Measurements from ENCODE around the gene CNPY4. TPM values are rescaled to one million over a fixed set of nuclear protein-coding genes. Genes with fewer than 3 reads are reported as not detected.
A peak's percentile ranks its signal among the peaks of the same experiment; 100 is the strongest.
"Not testable (repeated sequence)": the region's sequence is repeated elsewhere in the genome, so short reads cannot be mapped to it uniquely, and the experiment has no call there.

The CNPY4 gene
- total RNA-seq, 1 donor from 2014 or later = 27.9 TPM

DNA sequence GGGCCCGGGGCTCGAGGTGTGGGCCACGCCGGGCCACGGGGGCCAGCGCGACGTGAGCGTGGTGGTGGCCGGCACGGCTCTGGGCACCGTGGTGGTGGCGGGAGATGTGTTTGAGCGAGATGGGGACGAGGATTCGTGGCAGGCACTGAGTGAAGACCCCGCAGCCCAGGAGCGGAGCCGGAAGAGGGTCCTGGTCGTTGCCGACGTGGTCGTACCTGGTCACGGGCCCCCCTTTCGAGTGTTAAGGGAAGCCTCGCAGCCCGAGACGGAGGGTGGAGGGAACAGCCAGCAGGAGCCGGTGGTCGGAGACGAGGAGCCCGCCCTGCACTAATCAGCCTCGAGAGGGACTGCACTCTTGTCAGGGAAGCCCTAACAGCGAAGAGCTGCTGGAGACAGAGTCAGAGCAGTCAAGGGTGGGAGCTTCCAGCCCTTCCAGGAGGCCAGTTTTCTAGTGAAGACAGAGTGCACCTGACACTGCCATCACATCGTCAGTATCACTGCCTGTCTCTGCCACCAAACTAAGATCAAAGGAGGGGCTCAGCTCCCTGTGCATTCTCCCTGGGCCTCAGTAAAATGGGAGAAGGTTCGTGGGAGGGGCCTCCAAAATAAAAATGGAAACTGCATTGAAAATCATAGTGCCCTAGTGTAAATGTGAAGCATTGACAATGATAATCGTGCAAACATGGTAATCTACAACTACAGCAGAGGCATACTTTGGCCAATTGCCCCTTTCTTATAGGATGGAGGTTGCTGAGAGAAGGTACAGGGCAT lies 8.6 kb downstream of the CNPY4 start:
- no peaks in the 10 kb centered on the region for H3K9me3 Mint-ChIP-seq
- peak overlapping the region; percentile 96 for H3K4me3 Mint-ChIP-seq
- H3K27ac Mint-ChIP-seq = peak overlapping the region; percentile 83
- TF ChIP-seq, protein P1, sequence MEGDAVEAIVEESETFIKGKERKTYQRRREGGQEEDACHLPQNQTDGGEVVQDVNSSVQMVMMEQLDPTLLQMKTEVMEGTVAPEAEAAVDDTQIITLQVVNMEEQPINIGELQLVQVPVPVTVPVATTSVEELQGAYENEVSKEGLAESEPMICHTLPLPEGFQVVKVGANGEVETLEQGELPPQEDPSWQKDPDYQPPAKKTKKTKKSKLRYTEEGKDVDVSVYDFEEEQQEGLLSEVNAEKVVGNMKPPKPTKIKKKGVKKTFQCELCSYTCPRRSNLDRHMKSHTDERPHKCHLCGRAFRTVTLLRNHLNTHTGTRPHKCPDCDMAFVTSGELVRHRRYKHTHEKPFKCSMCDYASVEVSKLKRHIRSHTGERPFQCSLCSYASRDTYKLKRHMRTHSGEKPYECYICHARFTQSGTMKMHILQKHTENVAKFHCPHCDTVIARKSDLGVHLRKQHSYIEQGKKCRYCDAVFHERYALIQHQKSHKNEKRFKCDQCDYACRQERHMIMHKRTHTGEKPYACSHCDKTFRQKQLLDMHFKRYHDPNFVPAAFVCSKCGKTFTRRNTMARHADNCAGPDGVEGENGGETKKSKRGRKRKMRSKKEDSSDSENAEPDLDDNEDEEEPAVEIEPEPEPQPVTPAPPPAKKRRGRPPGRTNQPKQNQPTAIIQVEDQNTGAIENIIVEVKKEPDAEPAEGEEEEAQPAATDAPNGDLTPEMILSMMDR (IDR thresholded peaks at IDR 0.05; ENCODE audit: unreplicated experiment) = no peak
- H3K4me1 Mint-ChIP-seq = peaks cover 25% of the 10 kb centered on the region
- DNase-seq (ENCODE audit: low spot score in 2 of 2, unreplicated experiment in 2 of 2) = peak in 1 of 2 experiments; percentile 59
- H3K36me3 Mint-ChIP-seq = no peaks in the 10 kb centered on the region
- H3K27me3 Mint-ChIP-seq (ENCODE audit: low read depth) = no peaks in the 10 kb centered on the region

DNA sequence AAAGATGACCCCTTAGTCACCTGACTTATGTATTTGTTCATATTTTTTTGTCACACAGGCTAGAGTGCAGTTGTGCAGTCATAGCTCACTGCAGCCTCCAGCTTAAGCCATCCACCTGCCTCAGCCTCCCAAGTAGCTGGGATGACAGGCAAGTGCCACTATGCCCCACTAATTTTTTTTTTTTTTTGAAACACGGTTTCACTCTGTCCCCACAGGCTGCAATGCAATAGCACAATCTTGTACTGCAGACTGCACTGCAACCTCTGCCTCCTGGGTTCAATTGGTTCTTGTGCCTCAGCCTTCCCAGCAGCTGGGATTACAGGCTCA lies 9.2 kb downstream of the CNPY4 start:
- peak overlapping the region; percentile 83 for H3K27ac Mint-ChIP-seq
- H3K9me3 Mint-ChIP-seq = no peaks in the 10 kb centered on the region
- peak overlapping the region; percentile 96 for H3K4me3 Mint-ChIP-seq
- no peaks in the 10 kb centered on the region for H3K27me3 Mint-ChIP-seq (ENCODE audit: low read depth)
- H3K4me1 Mint-ChIP-seq = peaks cover 25% of the 10 kb centered on the region
- no peak for DNase-seq (ENCODE audit: low spot score in 2 of 2, unreplicated experiment in 2 of 2)
- H3K36me3 Mint-ChIP-seq = no peaks in the 10 kb centered on the region
- TF ChIP-seq, protein P1 (IDR thresholded peaks at IDR 0.05; ENCODE audit: unreplicated experiment) = no peak

DNA sequence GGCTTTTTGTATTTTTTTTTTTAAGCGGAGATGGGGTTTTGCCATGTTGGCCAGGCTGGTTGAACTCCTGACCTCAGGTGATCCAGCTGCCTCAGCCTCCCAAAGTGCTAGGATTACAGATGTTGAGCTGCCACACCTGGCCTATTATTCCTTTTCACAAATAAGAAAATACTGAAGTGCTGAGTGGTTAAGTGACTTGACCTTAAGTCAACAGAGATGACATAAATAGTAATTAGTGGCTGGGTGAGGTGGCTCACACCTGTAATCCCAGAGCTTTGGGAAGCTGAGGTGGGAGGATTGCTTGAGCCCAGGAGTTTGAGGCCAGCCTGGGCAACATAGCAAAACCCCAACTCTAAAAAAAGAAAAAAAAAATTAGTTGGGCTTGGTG lies 10.8 kb downstream of the CNPY4 start:
- not testable (repeated sequence) for H3K9me3 Mint-ChIP-seq; H3K36me3 Mint-ChIP-seq; H3K4me3 Mint-ChIP-seq; H3K27me3 Mint-ChIP-seq (ENCODE audit: low read depth); DNase-seq (ENCODE audit: low spot score in 2 of 2, unreplicated experiment in 2 of 2); H3K27ac Mint-ChIP-seq
- peaks cover 25% of the 10 kb centered on the region for H3K4me1 Mint-ChIP-seq

DNA sequence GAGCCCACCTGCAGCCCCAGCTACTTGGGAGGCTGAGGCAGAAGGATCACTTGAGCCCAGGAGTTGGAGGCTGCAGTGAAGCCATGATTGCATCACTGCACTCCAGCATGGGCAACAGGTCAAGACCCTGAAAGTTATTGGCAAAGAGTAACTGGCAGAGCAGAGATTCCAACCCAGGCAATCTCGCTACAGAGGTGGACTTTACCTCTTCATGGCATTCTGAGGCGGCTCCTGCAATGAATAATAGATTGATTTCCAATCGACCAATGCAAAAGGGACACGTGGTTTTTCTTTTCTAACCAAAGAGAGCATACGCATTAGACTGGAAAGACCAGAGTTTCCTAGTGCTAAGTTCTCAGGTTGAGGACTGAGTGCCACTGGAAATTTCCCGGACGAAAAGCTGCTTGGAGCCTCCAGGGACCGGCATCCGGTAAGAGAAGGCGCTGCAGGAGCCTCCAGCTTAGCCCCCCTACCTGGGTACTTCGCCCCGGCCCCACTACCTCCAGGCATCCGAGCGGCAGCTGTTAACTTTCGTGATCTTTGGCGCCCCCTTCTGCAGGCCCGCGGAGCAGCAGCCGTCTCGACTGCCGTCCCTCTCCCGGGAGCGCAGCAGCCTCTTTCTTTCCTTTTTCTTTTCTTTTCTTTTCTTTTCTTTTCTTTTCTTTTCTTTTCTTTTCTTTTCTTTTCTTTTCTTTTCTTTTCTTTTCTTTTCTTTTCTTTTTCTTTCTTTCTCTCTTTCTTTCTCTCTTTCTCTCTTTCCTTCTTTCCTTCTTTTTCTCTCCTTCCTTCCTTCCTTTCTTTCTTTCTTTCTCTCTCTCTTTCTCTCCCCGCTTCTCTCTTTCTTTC lies 11.4 kb downstream of the CNPY4 start:
- no peaks in the 10 kb centered on the region for H3K36me3 Mint-ChIP-seq
- H3K4me1 Mint-ChIP-seq = peaks cover 22% of the 10 kb centered on the region
- no peak overlapping the region for H3K4me3 Mint-ChIP-seq
- no peak overlapping the region for H3K27ac Mint-ChIP-seq
- TF ChIP-seq, protein P1 (IDR thresholded peaks at IDR 0.05; ENCODE audit: unreplicated experiment) = peak; percentile 87
- peak; percentile 76 to 92 for DNase-seq (ENCODE audit: low spot score in 2 of 2, unreplicated experiment in 2 of 2)
- H3K9me3 Mint-ChIP-seq = no peaks in the 10 kb centered on the region
- H3K27me3 Mint-ChIP-seq (ENCODE audit: low read depth) = no peaks in the 10 kb centered on the region

DNA sequence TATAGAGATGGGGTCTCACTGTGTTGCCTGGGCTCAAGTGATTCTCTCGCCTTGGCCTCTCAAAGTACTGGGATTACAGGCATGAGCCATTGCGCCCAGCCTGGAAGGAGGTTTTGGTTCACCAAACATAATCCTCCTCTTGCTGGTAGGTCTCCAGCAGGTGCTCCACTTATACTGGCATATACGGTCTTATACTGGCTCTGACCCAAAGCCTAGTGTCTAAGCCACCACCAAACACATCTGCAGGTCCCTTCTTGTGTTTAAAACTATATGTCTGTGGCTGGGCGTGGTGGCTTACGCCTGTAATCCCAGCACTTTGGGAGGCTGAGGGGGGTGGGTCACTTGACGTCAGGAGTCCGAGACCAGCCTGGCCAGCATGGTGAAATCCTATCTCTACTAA lies 12.7 kb downstream of the CNPY4 start:
- H3K27me3 Mint-ChIP-seq (ENCODE audit: low read depth) = no peaks in the 10 kb centered on the region
- H3K9me3 Mint-ChIP-seq = no peaks in the 10 kb centered on the region
- peaks cover 13% of the 10 kb centered on the region for H3K4me1 Mint-ChIP-seq
- no peak overlapping the region for H3K27ac Mint-ChIP-seq
- H3K36me3 Mint-ChIP-seq = no peaks in the 10 kb centered on the region
- no peak for DNase-seq (ENCODE audit: low spot score in 2 of 2, unreplicated experiment in 2 of 2)
- H3K4me3 Mint-ChIP-seq = no peak overlapping the region
- TF ChIP-seq, protein P1 (IDR thresholded peaks at IDR 0.05; ENCODE audit: unreplicated experiment) = no peak

DNA sequence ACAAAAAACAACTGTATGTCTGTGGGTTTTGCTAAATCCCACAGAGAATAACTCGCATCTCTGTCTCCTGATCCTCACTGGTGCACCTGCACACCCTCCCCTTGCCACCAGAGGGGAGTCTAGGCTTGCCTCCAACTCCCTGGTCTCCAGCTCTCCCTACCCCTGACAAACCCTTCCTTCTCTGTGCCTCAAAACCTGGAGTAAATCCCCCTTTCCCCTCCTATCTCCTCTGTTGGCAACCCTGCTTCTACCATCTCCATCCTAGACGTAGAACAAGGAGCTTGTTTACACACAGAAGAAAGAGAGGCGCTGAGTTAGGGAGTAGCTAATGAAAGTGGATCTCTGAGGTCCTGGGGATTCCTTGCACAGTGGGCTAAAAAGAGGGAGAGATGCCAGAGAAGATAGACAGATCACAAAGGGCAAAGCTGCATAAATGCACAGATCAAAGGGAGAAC lies 13.3 kb downstream of the CNPY4 start:
- Mint-ChIP-seq H3K36me3 (no peaks in the 10 kb centered on the region), H3K4me1 (peaks cover 13% of the 10 kb centered on the region), H3K4me3 (no peak overlapping the region), H3K27me3 (ENCODE audit: low read depth) (no peaks in the 10 kb centered on the region), H3K27ac (no peak overlapping the region), H3K9me3 (no peaks in the 10 kb centered on the region)
- TF ChIP-seq, protein P1 (IDR thresholded peaks at IDR 0.05; ENCODE audit: unreplicated experiment) = peak; percentile 62
- peak in 1 of 2 experiments; percentile 69 for DNase-seq (ENCODE audit: low spot score in 2 of 2, unreplicated experiment in 2 of 2)

Measured in mesothelial cell of epicardium (in vitro differentiated cells).